ENCODE measurements around the gene CGREF1.

Gene CGREF1

GRCh38 chr2:27071990-27072830 lies 46.7 kb downstream of the CGREF1 start:
- no peak for DNase-seq

GRCh38 chr2:27071277-27071989 lies 47.5 kb downstream of the CGREF1 start, which contains the start of gene OST4:
OST4 (minus strand) TSS chr2:27071654.
- DNase-seq = peak; percentile 90

GRCh38 chr2:27070653-27071276 lies 48.2 kb downstream of the CGREF1 start:
- DNase-seq = no peak

- DNase-seq = no peak
Observed at GRCh38 chr2:27069961-27070618, 48.8 kb downstream of the CGREF1 start.

- DNase-seq = no peak
Observed at GRCh38 chr2:27069436-27069835, 49.5 kb downstream of the CGREF1 start.

GRCh38 chr2:27067385-27067784 lies 51.5 kb downstream of the CGREF1 start:
- DNase-seq = no peak

GRCh38 chr2:27065128-27065527 lies 53.8 kb downstream of the CGREF1 start:
- DNase-seq = no peak

- no peak for DNase-seq
Observed at GRCh38 chr2:27060323-27060722, 58.6 kb downstream of the CGREF1 start.

GRCh38 chr2:27059141-27059820 lies 59.6 kb downstream of the CGREF1 start:
- DNase-seq = no peak

- DNase-seq = no peak
Observed at GRCh38 chr2:27058210-27058609, 60.7 kb downstream of the CGREF1 start.

- no peak for DNase-seq
Observed at GRCh38 chr2:27057184-27057583, 61.7 kb downstream of the CGREF1 start.

GRCh38 chr2:27054721-27055120 lies 64.2 kb downstream of the CGREF1 start:
- DNase-seq = no peak

GRCh38 chr2:27053776-27054175 lies 65.2 kb downstream of the CGREF1 start:
- no peak for DNase-seq

- DNase-seq = no peak
Observed at GRCh38 chr2:27053321-27053720, 65.6 kb downstream of the CGREF1 start.

- DNase-seq = no peak
Observed at GRCh38 chr2:27051902-27052645, 66.9 kb downstream of the CGREF1 start.

GRCh38 chr2:27050996-27051901 lies 67.7 kb downstream of the CGREF1 start, which contains the start of gene AGBL5:
AGBL5 (plus strand) TSS chr2:27051668; CDS start chr2:27052959, 1,291 bp downstream.
- DNase-seq = peak; percentile 97
